ENCODE results near the gene RNF149.

GRCh38 chr2:101290711-101291110, 17.8 kb downstream of the RNF149 start:
- TF ChIP-seq CTCF (IDR thresholded peaks at IDR 0.05): no peak
- TF ChIP-seq POLR2A (IDR thresholded peaks at IDR 0.05): no peak

Measured in adrenal gland (tissue), 5 donors.